Natural killer cell treated with Interleukin-12 subunit alpha and Interleukin-12 subunit beta and Interleukin-15 and Interleukin-18, amount 100 ng/mL, for 72 hours (primary cell): ENCODE results near the gene HACD1. TPM values are rescaled to one million over a fixed set of nuclear protein-coding genes. Genes with fewer than 3 reads are reported as not detected.
A peak's percentile ranks its signal among the peaks of the same experiment; 100 is the strongest.
"Not testable (repeated sequence)": the region's sequence is repeated elsewhere in the genome, so short reads cannot be mapped to it uniquely, and the experiment has no call there.

ENCODE experiments used
- ATAC-seq, 2 donors: fragments of 150-1000 bp; cut with Tn5 transposase in 1 of 2; sonication (Bioruptor Pico), chemical (Tn5 transposase) in 1 of 2; 2 replicates each; pipeline ENCODE4 v1.10.0; 2021
- DNase-seq: peaks from one replicate; pipeline ENCODE4 v3.0.0; 2022; ENCODE audit warnings: low spot score
- H3K27ac Mint-ChIP-seq, 2 donors: 1 replicate in 1 of 2; 2 replicates in 1 of 2; pipeline ENCODE4 v1.8.0; 2022; ENCODE audit warnings: mixed read lengths in 2 of 2, mild to moderate bottlenecking in 1 of 2, moderate library complexity in 1 of 2
- H3K27me3 Mint-ChIP-seq, 2 donors: 1 replicate in 1 of 2; 2 replicates in 1 of 2; pipeline ENCODE4 v1.8.0; 2022; ENCODE audit warnings: mixed read lengths in 2 of 2
- H3K36me3 Mint-ChIP-seq: one replicate; pipeline ENCODE4 v1.8.0; 2022; ENCODE audit warnings: mixed read lengths
- H3K4me1 Mint-ChIP-seq, 2 donors: 1 replicate in 1 of 2; 2 replicates in 1 of 2; pipeline ENCODE4 v1.8.0; 2022; ENCODE audit warnings: low read depth in 2 of 2, mixed read lengths in 2 of 2, mild to moderate bottlenecking in 1 of 2
- H3K4me3 Mint-ChIP-seq: one replicate; pipeline ENCODE4 v1.8.0; 2022; ENCODE audit warnings: mixed read lengths
- H3K9me3 Mint-ChIP-seq: 2 replicates; pipeline ENCODE4 v1.8.0; 2022; ENCODE audit warnings: mixed read lengths
- total RNA-seq, 2 donors: library from RNA; stranded (reverse); gene quantifications; one replicate each; pipeline ENCODE4 v1.2.3, GENCODE V29; 2022

The HACD1 gene
- total RNA-seq, 2 donors from 2014 or later = 1.2 to 2.3 TPM

- H3K27ac Mint-ChIP-seq = peak overlapping the region; percentile 66 to 78
- no peaks in the 10 kb centered on the region for H3K27me3 Mint-ChIP-seq
Observed at GRCh38 chr10:17649836-17650235, 32.7 kb upstream of the HACD1 start.

GRCh38 chr10:17649052-17649451, 31.9 kb upstream of the HACD1 start:
- Mint-ChIP-seq H3K4me1 (peaks cover 70 to 74% of the 10 kb centered on the region in 2 donors), H3K36me3 (peaks cover 18% of the 10 kb centered on the region), H3K27me3 (no peaks in the 10 kb centered on the region), H3K4me3 (peak overlapping the region; percentile 49), H3K27ac (peak overlapping the region; percentile 66 to 78), H3K9me3 (no peaks in the 10 kb centered on the region)
- DNase-seq (no peak), ATAC-seq (no peak)

More at GRCh38 chr10:17649836-17650235, 32.7 kb upstream of the HACD1 start:
- ATAC-seq = no peak
- Mint-ChIP-seq H3K9me3 (peaks cover under 1% of the 10 kb centered on the region), H3K4me1 (peaks cover 65 to 69% of the 10 kb centered on the region in 2 donors), H3K36me3 (peaks cover 18% of the 10 kb centered on the region), H3K4me3 (no peak overlapping the region)
- no peak for DNase-seq

GRCh38 chr10:17648243-17649035, 31.3 kb upstream of the HACD1 start:
- ATAC-seq = no peak
- peak; percentile 61 for DNase-seq
- Mint-ChIP-seq H3K4me1 (peaks cover 66 to 74% of the 10 kb centered on the region in 2 donors), H3K9me3 (no peaks in the 10 kb centered on the region), H3K27ac (peak overlapping the region; percentile 66 to 78), H3K36me3 (peaks cover 15% of the 10 kb centered on the region), H3K27me3 (no peaks in the 10 kb centered on the region), H3K4me3 (peak overlapping the region; percentile 49)

- Mint-ChIP-seq H3K27ac (peak overlapping the region; percentile 66 to 78), H3K36me3 (peaks cover 8% of the 10 kb centered on the region), H3K4me3 (peak overlapping the region; percentile 54), H3K9me3 (no peaks in the 10 kb centered on the region), H3K27me3 (no peaks in the 10 kb centered on the region), H3K4me1 (peaks cover 61 to 69% of the 10 kb centered on the region in 2 donors)
- DNase-seq (no peak), ATAC-seq (no peak)
Observed at GRCh38 chr10:17647326-17647725, 30.2 kb upstream of the HACD1 start.

GRCh38 chr10:17645621-17646345, 28.6 kb upstream of the HACD1 start:
- DNase-seq = no peak
- H3K36me3 Mint-ChIP-seq = peaks cover 8% of the 10 kb centered on the region

GRCh38 chr10:17644485-17644943, 27.3 kb upstream of the HACD1 start:
- H3K27ac Mint-ChIP-seq = peak overlapping the region; percentile 99 to 100
- no peaks in the 10 kb centered on the region for H3K27me3 Mint-ChIP-seq
- H3K36me3 Mint-ChIP-seq = peaks cover 8% of the 10 kb centered on the region
- H3K4me3 Mint-ChIP-seq = peak overlapping the region; percentile 98
- DNase-seq = peak; percentile 60
- no peaks in the 10 kb centered on the region for H3K9me3 Mint-ChIP-seq
- H3K4me1 Mint-ChIP-seq = peaks cover 46 to 49% of the 10 kb centered on the region in 2 donors
- peak in 1 of 2 donors; percentile 27 for ATAC-seq

More at GRCh38 chr10:17645621-17646345, 28.6 kb upstream of the HACD1 start:
- peak in 1 of 2 donors; percentile 43 for ATAC-seq
- no peaks in the 10 kb centered on the region for H3K27me3 Mint-ChIP-seq
- peaks cover 55% of the 10 kb centered on the region in 2 donors for H3K4me1 Mint-ChIP-seq
- H3K9me3 Mint-ChIP-seq = no peaks in the 10 kb centered on the region
- H3K4me3 Mint-ChIP-seq = peak overlapping the region; percentile 98
- peak overlapping the region; percentile 99 to 100 for H3K27ac Mint-ChIP-seq

GRCh38 chr10:17643755-17644484, 26.7 kb upstream of the HACD1 start, which contains the start of gene STAM:
STAM (plus strand) TSS chr10:17644151; CDS start chr10:17644340, 189 bp downstream.
- H3K4me1 Mint-ChIP-seq = peaks cover 44% of the 10 kb centered on the region in 2 donors
- no peaks in the 10 kb centered on the region for H3K27me3 Mint-ChIP-seq
- DNase-seq (peak; percentile 93), ATAC-seq (peak; percentile 95 to 97)
- peak within 1 kb of the TSS; percentile 98 for H3K4me3 Mint-ChIP-seq
- H3K36me3 Mint-ChIP-seq = peaks cover 8% of the 10 kb centered on the region
- H3K9me3 Mint-ChIP-seq = no peaks in the 10 kb centered on the region
- H3K27ac Mint-ChIP-seq = peak within 1 kb of the TSS; percentile 99 to 100

- ATAC-seq (peak; percentile 41 to 53), DNase-seq (no peak)
- peak overlapping the region; percentile 99 to 100 for H3K27ac Mint-ChIP-seq
- peaks cover 8% of the 10 kb centered on the region for H3K36me3 Mint-ChIP-seq
- H3K9me3 Mint-ChIP-seq = no peaks in the 10 kb centered on the region
- H3K27me3 Mint-ChIP-seq = peaks cover 0 to 1% of the 10 kb centered on the region in 2 donors
- peak overlapping the region; percentile 98 for H3K4me3 Mint-ChIP-seq
- H3K4me1 Mint-ChIP-seq = peaks cover 38% of the 10 kb centered on the region in 2 donors
Observed at GRCh38 chr10:17643339-17643754, 26.2 kb upstream of the HACD1 start.

GRCh38 chr10:17640331-17640816, 23.2 kb upstream of the HACD1 start:
- Mint-ChIP-seq H3K27me3 (peaks cover 0 to 2% of the 10 kb centered on the region in 2 donors), H3K4me3 (no peak overlapping the region), H3K36me3 (no peaks in the 10 kb centered on the region), H3K27ac (no peak overlapping the region), H3K4me1 (peaks cover 13 to 14% of the 10 kb centered on the region in 2 donors), H3K9me3 (no peaks in the 10 kb centered on the region)
- DNase-seq (no peak), ATAC-seq (no peak)

- no peak for ATAC-seq
Observed at GRCh38 chr10:17637869-17638268, 20.7 kb upstream of the HACD1 start.

GRCh38 chr10:17633353-17633752, 16.2 kb upstream of the HACD1 start:
- Mint-ChIP-seq H3K27ac (no peak overlapping the region), H3K9me3 (no peaks in the 10 kb centered on the region), H3K27me3 (peaks cover 0 to 1% of the 10 kb centered on the region in 2 donors), H3K36me3 (no peaks in the 10 kb centered on the region), H3K4me1 (no peaks in the 10 kb centered on the region), H3K4me3 (no peak overlapping the region)
- ATAC-seq (no peak), DNase-seq (no peak)

More at GRCh38 chr10:17637869-17638268, 20.7 kb upstream of the HACD1 start:
- H3K9me3 Mint-ChIP-seq = no peaks in the 10 kb centered on the region
- peaks cover 0 to 2% of the 10 kb centered on the region in 2 donors for H3K4me1 Mint-ChIP-seq
- H3K27me3 Mint-ChIP-seq = peaks cover 0 to 2% of the 10 kb centered on the region in 2 donors
- H3K27ac Mint-ChIP-seq = no peak overlapping the region
- no peaks in the 10 kb centered on the region for H3K36me3 Mint-ChIP-seq
- DNase-seq = no peak
- no peak overlapping the region for H3K4me3 Mint-ChIP-seq

- DNase-seq, H3K36me3 Mint-ChIP-seq, H3K27me3 Mint-ChIP-seq, H3K9me3 Mint-ChIP-seq, H3K4me1 Mint-ChIP-seq, H3K4me3 Mint-ChIP-seq, H3K27ac Mint-ChIP-seq, ATAC-seq: not testable (repeated sequence)
Observed at GRCh38 chr10:17632590-17632989, 15.4 kb upstream of the HACD1 start.

- no peak for ATAC-seq
- H3K9me3 Mint-ChIP-seq = no peaks in the 10 kb centered on the region
- DNase-seq = no peak
- H3K27me3 Mint-ChIP-seq = peaks cover 8 to 23% of the 10 kb centered on the region in 2 donors
- no peaks in the 10 kb centered on the region for H3K4me1 Mint-ChIP-seq
- no peak overlapping the region for H3K4me3 Mint-ChIP-seq
- no peak overlapping the region for H3K27ac Mint-ChIP-seq
- no peaks in the 10 kb centered on the region for H3K36me3 Mint-ChIP-seq
Observed at GRCh38 chr10:17626656-17627055, 9.5 kb upstream of the HACD1 start.
